ENCODE measurements around the gene FAM167B.
A peak's percentile ranks its signal among the peaks of the same experiment; 100 is the strongest.
"Not testable (repeated sequence)": the region's sequence is repeated elsewhere in the genome, so short reads cannot be mapped to it uniquely, and the experiment has no call there.

Gene FAM167B

DNA sequence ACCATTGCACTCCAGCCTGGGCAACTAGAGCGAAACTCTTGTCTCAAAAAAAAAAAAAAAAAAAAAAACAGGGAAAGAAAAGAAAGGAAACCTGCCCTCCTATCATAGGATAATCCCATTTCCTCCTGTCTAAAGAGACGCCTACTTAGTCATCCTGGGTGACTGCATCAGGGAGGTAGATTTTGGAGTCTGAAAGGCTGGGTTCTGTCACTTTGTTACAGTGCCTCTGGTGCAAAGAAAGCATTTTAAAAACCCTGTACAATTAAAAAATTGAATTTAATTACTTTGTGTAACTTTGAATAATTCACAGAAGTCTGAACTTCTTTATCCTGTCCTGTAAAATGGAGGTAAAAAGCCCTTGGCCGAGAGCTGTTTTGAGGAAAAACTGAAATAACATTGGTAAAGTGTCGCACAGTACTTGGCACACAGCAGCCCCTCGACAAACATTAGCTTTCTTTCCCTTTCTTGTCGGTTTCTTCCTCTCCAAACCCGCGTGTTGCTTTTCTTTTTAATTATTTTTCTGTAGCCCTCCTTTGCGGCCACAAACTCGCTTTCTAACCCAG, 44.2 kb downstream of the FAM167B start:
- no peaks in the 10 kb centered on the region for H3K36me3 ChIP-seq (ENCODE audit: control insufficient read depth in 1 of 2, insufficient read depth in 2 of 2, low read length in 2 of 2)
- H3K4me1 ChIP-seq (ENCODE audit: control insufficient read depth in 1 of 2, insufficient read depth in 2 of 2, low read length in 2 of 2), result peaks cover 0 to 10% of the 10 kb centered on the region in 2 donors
- no peaks in the 10 kb centered on the region for H3K9me3 ChIP-seq (ENCODE audit: control insufficient read depth in 1 of 2, low read length in 2 of 2)

DNA sequence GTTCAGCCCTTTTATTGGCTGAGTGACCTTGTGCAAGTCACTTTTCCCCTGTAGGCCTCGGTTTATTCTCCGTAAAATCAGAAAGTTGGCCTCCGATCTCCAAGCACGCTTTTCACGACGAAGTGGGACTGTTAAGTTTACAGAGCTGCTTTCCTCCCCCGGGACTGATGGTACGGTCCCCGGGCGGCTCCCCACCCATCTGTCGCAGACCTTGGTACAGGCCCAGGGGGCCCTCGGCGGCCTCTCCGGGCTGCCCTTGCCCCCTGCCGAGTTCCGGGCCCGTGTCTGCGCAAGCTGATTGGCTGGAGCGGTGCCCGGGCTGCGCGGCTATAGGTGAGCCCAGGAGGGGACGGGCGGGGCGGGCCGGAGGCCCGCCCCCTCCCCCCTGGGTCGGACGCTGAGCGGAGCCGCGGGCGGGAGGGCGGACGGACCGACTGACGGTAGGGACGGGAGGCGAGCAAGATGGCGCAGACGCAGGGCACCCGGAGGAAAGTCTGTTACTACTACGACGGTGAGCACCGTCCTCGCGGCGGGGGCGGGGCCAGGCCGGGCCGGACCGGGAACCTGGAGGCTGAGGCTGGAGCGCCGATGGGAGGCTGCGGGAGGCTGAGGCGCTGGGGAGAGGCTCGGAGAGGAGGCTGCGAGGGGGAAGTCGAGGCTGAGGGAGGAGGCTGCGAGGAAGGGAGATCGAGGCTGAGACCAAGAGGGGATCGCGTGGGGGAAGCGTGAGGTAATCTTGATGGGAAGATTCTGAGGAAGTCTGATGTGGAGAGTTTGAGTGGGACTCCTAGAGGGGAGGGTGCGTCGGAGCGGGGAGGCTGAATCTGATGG, 44.9 kb downstream of the FAM167B start, which contains the start of gene HDAC1:
TSS of gene HDAC1 (plus strand) at position 376 of the 831 bp plus-strand sequence. CDS start at position 463, 87 bp downstream.
- peak within 1 kb of the TSS; percentile 88 to 97 for H3K4me3 ChIP-seq (ENCODE audit: low read depth in 1 of 2, low read length in 2 of 2)
- no peaks in the 10 kb centered on the region for H3K9me3 ChIP-seq (ENCODE audit: control insufficient read depth in 1 of 2, low read length in 2 of 2)
- no peaks in the 10 kb centered on the region for H3K27me3 ChIP-seq (ENCODE audit: low read depth, low read length)
- peak within 1 kb of the TSS; percentile 85 for H3K27ac ChIP-seq (ENCODE audit: low read length)
- no peaks in the 10 kb centered on the region for H3K36me3 ChIP-seq (ENCODE audit: control insufficient read depth in 1 of 2, insufficient read depth in 2 of 2, low read length in 2 of 2)
- H3K4me1 ChIP-seq (ENCODE audit: control insufficient read depth in 1 of 2, insufficient read depth in 2 of 2, low read length in 2 of 2), result peaks cover 0 to 10% of the 10 kb centered on the region in 2 donors

More for the DNA sequence above, 44.2 kb downstream of the FAM167B start:
- H3K27ac ChIP-seq (ENCODE audit: low read length), result peak overlapping the region; percentile 85
- H3K27me3 ChIP-seq (ENCODE audit: low read depth, low read length), result no peaks in the 10 kb centered on the region
- H3K4me3 ChIP-seq (ENCODE audit: low read depth in 1 of 2, low read length in 2 of 2), result peak overlapping the region; percentile 88 to 97

DNA sequence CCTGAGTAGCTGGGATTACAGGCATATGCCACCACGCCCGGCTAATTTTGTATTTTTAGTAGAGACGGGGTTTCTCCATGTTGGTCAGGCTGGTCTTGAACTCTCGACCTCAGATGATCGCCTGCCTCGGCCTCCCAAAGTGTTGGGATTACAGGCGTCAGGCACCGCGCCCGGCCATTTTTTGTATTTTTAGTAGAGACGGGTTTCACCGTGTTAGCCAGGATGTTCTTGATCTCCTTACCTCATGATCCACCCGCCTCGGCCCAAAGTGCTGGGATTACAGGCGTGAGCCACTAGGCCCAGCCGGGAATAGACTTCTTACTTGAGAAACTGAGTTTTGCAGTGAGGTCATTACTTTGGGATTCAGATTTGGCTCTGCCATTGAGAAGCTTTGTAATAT, 51.2 kb downstream of the FAM167B start:
- not testable (repeated sequence) for H3K4me3 ChIP-seq (ENCODE audit: low read depth in 1 of 2, low read length in 2 of 2); H3K27ac ChIP-seq (ENCODE audit: low read length); H3K27me3 ChIP-seq (ENCODE audit: low read depth, low read length); H3K4me1 ChIP-seq (ENCODE audit: control insufficient read depth in 1 of 2, insufficient read depth in 2 of 2, low read length in 2 of 2); H3K9me3 ChIP-seq (ENCODE audit: control insufficient read depth in 1 of 2, low read length in 2 of 2)
- H3K36me3 ChIP-seq (ENCODE audit: control insufficient read depth in 1 of 2, insufficient read depth in 2 of 2, low read length in 2 of 2), result peaks cover 0 to 14% of the 10 kb centered on the region in 2 donors

All from muscle layer of duodenum (tissue), 2 donors.